KMS-11 (cell line): ENCODE data around the gene CEP41.

ENCODE experiments used
- H2AFZ ChIP-seq: fragments of 200-600 bp; sonication (generic); 2 replicates; pipeline ENCODE4 v1.6.1; 2016; ENCODE audit warnings: antibody characterized with exemption, mixed run types, low read depth
- H3K27ac ChIP-seq: fragments of 200-600 bp; sonication (generic); 2 replicates; pipeline ENCODE4 v1.6.1; 2016; ENCODE audit warnings: mild to moderate bottlenecking, mixed run types
- H3K27me3 ChIP-seq: fragments of 200-600 bp; sonication (generic); 2 replicates; pipeline ENCODE4 v1.6.1; 2017; ENCODE audit warnings: mild to moderate bottlenecking, low read depth, mixed run types, moderate library complexity; ENCODE audit not compliant: insufficient read depth
- H3K36me3 ChIP-seq: fragments of 200-600 bp; sonication (generic); 2 replicates; pipeline ENCODE4 v1.6.1; 2017; ENCODE audit warnings: mild to moderate bottlenecking, mixed run types; ENCODE audit not compliant: insufficient read depth
- H3K4me1 ChIP-seq: fragments of 200-600 bp; sonication (generic); 2 replicates; pipeline ENCODE4 v1.6.1; 2016; ENCODE audit warnings: mild to moderate bottlenecking, low read depth, mixed run types; ENCODE audit not compliant: poor library complexity, severe bottlenecking
- H3K4me2 ChIP-seq: fragments of 200-600 bp; sonication (generic); 2 replicates; pipeline ENCODE4 v1.7.0; 2016; ENCODE audit warnings: mild to moderate bottlenecking, mixed run types
- H3K4me3 ChIP-seq: fragments of 200-600 bp; sonication (generic); IDR thresholded peaks from 2 replicates; pipeline ENCODE4 v1.6.1; 2017; ENCODE audit warnings: low read depth, low read length, mixed read lengths; ENCODE audit not compliant: insufficient read depth
- H3K79me2 ChIP-seq: fragments of 200-600 bp; sonication (generic); 2 replicates; pipeline ENCODE4 v1.6.1; 2016; ENCODE audit warnings: low read depth, mixed run types; ENCODE audit not compliant: insufficient read depth
- H3K9ac ChIP-seq: fragments of 200-600 bp; sonication (generic); 2 replicates; pipeline ENCODE4 v1.6.1; 2016; ENCODE audit warnings: mild to moderate bottlenecking, mixed run types
- H4K20me1 ChIP-seq: fragments of 200-600 bp; sonication (generic); 2 replicates; pipeline ENCODE4 v1.6.1; 2016; ENCODE audit warnings: mild to moderate bottlenecking, mixed run types; ENCODE audit not compliant: insufficient read depth
- TF ChIP-seq, protein P1 (sequence below): fragments of 200-600 bp; sonication (generic); conservative IDR thresholded peaks from 2 replicates; pipeline ENCODE4 v1.6.1; 2017; ENCODE audit warnings: low read depth, mild to moderate bottlenecking, antibody characterized with exemption, low read length, moderate library complexity, mixed read lengths

The CEP41 gene

DNA sequence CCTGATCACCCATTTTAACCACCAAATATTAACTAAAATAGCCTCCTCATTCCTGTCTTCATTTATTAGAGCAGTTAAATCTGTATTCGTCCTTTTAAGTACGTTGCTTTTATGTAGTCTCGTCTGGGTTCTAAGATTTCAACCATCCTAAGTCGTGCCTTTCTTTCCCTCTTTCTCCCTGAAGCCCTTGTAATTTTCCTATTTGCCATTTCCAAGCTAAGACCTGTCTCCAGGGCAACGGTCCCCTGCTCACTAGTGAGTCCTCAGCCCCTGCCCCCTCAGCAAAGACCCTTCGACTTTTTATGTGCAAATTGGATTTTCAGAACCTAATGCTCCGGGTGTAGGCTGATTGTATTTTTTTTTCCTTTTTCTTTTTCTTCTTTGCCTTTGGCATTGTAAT, 35.0 kb upstream of the CEP41 start:
- H4K20me1 ChIP-seq = no peaks in the 10 kb centered on the region
- no peak overlapping the region for H3K9ac ChIP-seq
- H3K27ac ChIP-seq = no peak overlapping the region; the same call in 1 of the 2 replicates
- no peaks in the 10 kb centered on the region for H3K36me3 ChIP-seq
- H2AFZ ChIP-seq = no peak overlapping the region
- H3K4me2 ChIP-seq = peak overlapping the region; percentile 43; the same call in 1 of the 2 replicates
- no peaks in the 10 kb centered on the region for H3K27me3 ChIP-seq
- TF ChIP-seq, protein P1, sequence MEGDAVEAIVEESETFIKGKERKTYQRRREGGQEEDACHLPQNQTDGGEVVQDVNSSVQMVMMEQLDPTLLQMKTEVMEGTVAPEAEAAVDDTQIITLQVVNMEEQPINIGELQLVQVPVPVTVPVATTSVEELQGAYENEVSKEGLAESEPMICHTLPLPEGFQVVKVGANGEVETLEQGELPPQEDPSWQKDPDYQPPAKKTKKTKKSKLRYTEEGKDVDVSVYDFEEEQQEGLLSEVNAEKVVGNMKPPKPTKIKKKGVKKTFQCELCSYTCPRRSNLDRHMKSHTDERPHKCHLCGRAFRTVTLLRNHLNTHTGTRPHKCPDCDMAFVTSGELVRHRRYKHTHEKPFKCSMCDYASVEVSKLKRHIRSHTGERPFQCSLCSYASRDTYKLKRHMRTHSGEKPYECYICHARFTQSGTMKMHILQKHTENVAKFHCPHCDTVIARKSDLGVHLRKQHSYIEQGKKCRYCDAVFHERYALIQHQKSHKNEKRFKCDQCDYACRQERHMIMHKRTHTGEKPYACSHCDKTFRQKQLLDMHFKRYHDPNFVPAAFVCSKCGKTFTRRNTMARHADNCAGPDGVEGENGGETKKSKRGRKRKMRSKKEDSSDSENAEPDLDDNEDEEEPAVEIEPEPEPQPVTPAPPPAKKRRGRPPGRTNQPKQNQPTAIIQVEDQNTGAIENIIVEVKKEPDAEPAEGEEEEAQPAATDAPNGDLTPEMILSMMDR = no peak
- no peak overlapping the region for H3K4me3 ChIP-seq
- H3K4me1 ChIP-seq = peaks cover 18% of the 10 kb centered on the region
- no peaks in the 10 kb centered on the region for H3K79me2 ChIP-seq

DNA sequence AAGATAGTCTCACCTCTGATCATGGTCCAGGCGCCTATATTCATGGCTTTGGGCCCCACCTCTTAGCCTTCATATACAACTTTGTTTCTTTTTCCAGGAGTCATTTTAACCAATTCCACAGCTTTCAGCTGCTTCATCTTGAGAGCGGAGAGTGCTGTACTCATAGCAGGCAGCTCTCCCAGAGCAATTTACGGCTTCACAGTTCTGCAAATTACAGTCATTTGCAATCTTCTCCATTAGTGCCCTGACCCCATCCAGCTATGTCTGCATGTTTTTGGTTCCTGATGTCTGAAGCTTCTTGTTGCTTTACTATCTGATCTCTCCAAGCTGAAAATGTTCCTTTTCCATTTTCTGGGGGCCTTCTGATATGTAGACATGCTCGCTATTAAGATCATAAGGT, 33.1 kb upstream of the CEP41 start:
- TF ChIP-seq, protein P1 = no peak
- Histone ChIP-seq H3K4me2 (no peak overlapping the region), H3K4me1 (peaks cover 18% of the 10 kb centered on the region), H3K9ac (no peak overlapping the region), H2AFZ (no peak overlapping the region), H3K4me3 (no peak overlapping the region), H4K20me1 (no peaks in the 10 kb centered on the region), H3K79me2 (no peaks in the 10 kb centered on the region), H3K36me3 (no peaks in the 10 kb centered on the region), H3K27me3 (no peaks in the 10 kb centered on the region), H3K27ac (no peak overlapping the region)

DNA sequence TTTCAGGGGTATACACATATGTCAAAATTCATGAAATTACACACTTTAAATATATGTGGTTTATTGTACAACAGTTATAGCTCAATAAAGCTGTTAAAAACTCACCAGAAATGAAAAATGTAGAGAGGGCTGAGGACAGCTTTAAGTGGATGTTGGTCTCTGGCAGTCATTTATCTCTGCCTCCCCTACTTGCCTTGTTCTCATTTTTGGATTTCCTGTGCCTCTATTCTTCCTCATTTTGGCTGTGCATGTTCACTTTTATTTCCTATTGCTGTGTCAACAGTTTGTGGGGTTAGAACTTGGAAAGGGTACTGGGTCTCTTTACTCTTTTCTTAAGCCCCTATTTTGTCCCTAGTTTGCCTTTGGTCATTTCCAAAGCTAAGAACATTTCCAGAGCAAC, 32.5 kb upstream of the CEP41 start:
- Histone ChIP-seq H2AFZ (no peak overlapping the region), H3K27ac (no peak overlapping the region)
- TF ChIP-seq, protein P1 = no peak

DNA sequence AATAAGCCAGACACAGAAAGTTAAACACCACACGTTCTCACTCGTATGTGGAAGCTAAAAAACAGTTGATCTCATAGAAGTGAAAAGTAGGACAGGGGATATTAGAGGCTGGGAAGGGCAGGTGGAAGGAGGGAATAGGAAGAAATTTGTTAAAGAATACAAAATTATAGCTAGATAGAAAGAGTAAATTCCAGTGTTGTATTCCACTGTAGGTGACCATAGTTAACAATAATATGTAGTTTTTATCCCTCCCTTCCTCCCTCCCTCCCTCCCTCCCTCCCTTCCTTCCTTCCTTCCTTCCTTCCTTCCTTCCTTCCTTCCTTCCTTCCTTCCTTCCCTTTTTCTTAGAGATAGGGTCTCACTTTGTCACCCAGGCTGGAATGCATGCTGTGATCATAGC, 31.2 kb upstream of the CEP41 start:
- Histone ChIP-seq H3K9ac (no peak overlapping the region), H4K20me1 (no peaks in the 10 kb centered on the region), H3K4me2 (no peak overlapping the region), H3K4me3 (no peak overlapping the region), H3K36me3 (no peaks in the 10 kb centered on the region), H3K27me3 (no peaks in the 10 kb centered on the region), H2AFZ (no peak overlapping the region), H3K4me1 (peaks cover 13% of the 10 kb centered on the region), H3K27ac (no peak overlapping the region), H3K79me2 (no peaks in the 10 kb centered on the region)
- TF ChIP-seq, protein P1 = no peak

More for the DNA sequence above, 32.5 kb upstream of the CEP41 start:
- H3K36me3 ChIP-seq = no peaks in the 10 kb centered on the region
- no peaks in the 10 kb centered on the region for H4K20me1 ChIP-seq
- no peak overlapping the region for H3K4me3 ChIP-seq
- H3K4me1 ChIP-seq = peaks cover 18% of the 10 kb centered on the region
- H3K9ac ChIP-seq = no peak overlapping the region
- H3K27me3 ChIP-seq = no peaks in the 10 kb centered on the region
- H3K79me2 ChIP-seq = no peaks in the 10 kb centered on the region
- no peak overlapping the region for H3K4me2 ChIP-seq

DNA sequence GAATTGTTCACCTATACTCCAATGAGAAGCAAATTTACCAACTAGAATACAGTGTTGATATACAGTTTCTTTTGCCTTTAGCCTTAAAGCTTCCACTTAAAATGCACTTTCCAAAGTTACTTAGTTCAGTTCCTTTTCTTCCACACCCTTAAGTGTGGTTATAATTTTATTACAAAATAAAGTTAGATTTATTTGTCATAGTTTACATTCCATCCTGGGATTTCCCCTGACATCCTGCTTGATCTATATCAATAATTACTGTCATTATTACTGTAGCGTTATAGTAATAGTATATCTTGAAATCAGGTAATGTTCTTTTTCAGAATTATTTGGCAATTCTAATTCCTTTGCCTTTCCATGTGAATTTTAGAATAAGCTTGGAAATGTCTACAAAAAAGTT, 27.8 kb upstream of the CEP41 start:
- TF ChIP-seq, protein P1 = no peak
- H2AFZ ChIP-seq = no peak overlapping the region

More for the DNA sequence above, 27.8 kb upstream of the CEP41 start:
- Histone ChIP-seq H3K36me3 (no peaks in the 10 kb centered on the region), H3K27me3 (no peaks in the 10 kb centered on the region), H3K4me2 (no peak overlapping the region), H3K9ac (no peak overlapping the region), H3K79me2 (no peaks in the 10 kb centered on the region), H3K4me3 (no peak overlapping the region), H4K20me1 (no peaks in the 10 kb centered on the region), H3K27ac (no peak overlapping the region), H3K4me1 (no peaks in the 10 kb centered on the region)
